ENCODE data around the gene FADS6. TPM values are rescaled to one million over a fixed set of nuclear protein-coding genes. Genes with fewer than 3 reads are reported as not detected.

Gene FADS6
- total and polyA plus RNA-seq, 5 donors, result 0.05 TPM; not detected in 4

GRCh38 chr17:74857191-74857590 lies 36.2 kb downstream of the FADS6 start:
- Histone ChIP-seq H3K27ac (ENCODE audit: low read length) (peak overlapping the region; percentile 20), H3K4me1 (ENCODE audit: control insufficient read depth, insufficient read depth, low read length) (peaks cover 4% of the 10 kb centered on the region), H3K9me3 (ENCODE audit: control insufficient read depth, low read length) (no peaks in the 10 kb centered on the region), H3K27me3 (ENCODE audit: control insufficient read depth, insufficient read depth) (no peaks in the 10 kb centered on the region), H3K4me3 (ENCODE audit: low read length) (no peak overlapping the region)
- intact Hi-C loops (cut with DNase I), result no loop called here
- no peak for ATAC-seq
- DNase-seq, result no peak
- WGBS, result 64% methylated on average over 4 of the region's 4 CpGs

GRCh38 chr17:74856112-74856511 lies 37.3 kb downstream of the FADS6 start:
- DNase-seq, result peak in 2 of 3 donors; percentile 47 to 75
- peak overlapping the region; percentile 62 for H3K27ac ChIP-seq (ENCODE audit: low read length)
- no peaks in the 10 kb centered on the region for H3K9me3 ChIP-seq (ENCODE audit: control insufficient read depth, low read length)
- H3K4me1 ChIP-seq (ENCODE audit: control insufficient read depth, insufficient read depth, low read length), result no peaks in the 10 kb centered on the region
- H3K4me3 ChIP-seq (ENCODE audit: low read length), result no peak overlapping the region
- peak; percentile 44 to 58 for ATAC-seq
- H3K27me3 ChIP-seq (ENCODE audit: control insufficient read depth, insufficient read depth), result no peaks in the 10 kb centered on the region
- intact Hi-C loops (cut with DNase I), result no loop called here
- WGBS, result 62% methylated on average over 7 of the region's 7 CpGs

- no peak overlapping the region for H3K4me3 ChIP-seq (ENCODE audit: low read length)
- H3K27ac ChIP-seq (ENCODE audit: low read length), result peak overlapping the region; percentile 62
- H3K4me1 ChIP-seq (ENCODE audit: control insufficient read depth, insufficient read depth, low read length), result no peaks in the 10 kb centered on the region
- WGBS, result 86% methylated on average over 4 of the region's 4 CpGs
- DNase-seq (peak in 1 of 3 donors; percentile 7), ATAC-seq (no peak)
- no peaks in the 10 kb centered on the region for H3K9me3 ChIP-seq (ENCODE audit: control insufficient read depth, low read length)
- intact Hi-C loops (cut with DNase I), result no loop called here
- H3K27me3 ChIP-seq (ENCODE audit: control insufficient read depth, insufficient read depth), result no peaks in the 10 kb centered on the region
These were observed 38.1 kb downstream of the FADS6 start for GRCh38 chr17:74855323-74855722.

GRCh38 chr17:74854792-74855191 lies 38.6 kb downstream of the FADS6 start:
- Histone ChIP-seq H3K9me3 (ENCODE audit: control insufficient read depth, low read length) (no peaks in the 10 kb centered on the region), H3K4me1 (ENCODE audit: control insufficient read depth, insufficient read depth, low read length) (no peaks in the 10 kb centered on the region), H3K27me3 (ENCODE audit: control insufficient read depth, insufficient read depth) (no peaks in the 10 kb centered on the region), H3K27ac (ENCODE audit: low read length) (no peak overlapping the region), H3K4me3 (ENCODE audit: low read length) (no peak overlapping the region)
- peak in 1 of 3 donors; percentile 43 for DNase-seq
- 87% methylated on average over 17 of the region's 17 CpGs for WGBS
- ATAC-seq, result no peak
- intact Hi-C loops (cut with DNase I), result no loop called here

- 80% methylated on average over 8 of the region's 8 CpGs for WGBS
- Histone ChIP-seq H3K9me3 (ENCODE audit: control insufficient read depth, low read length) (no peaks in the 10 kb centered on the region), H3K4me3 (ENCODE audit: low read length) (no peak overlapping the region), H3K27ac (ENCODE audit: low read length) (no peak overlapping the region), H3K27me3 (ENCODE audit: control insufficient read depth, insufficient read depth) (no peaks in the 10 kb centered on the region), H3K4me1 (ENCODE audit: control insufficient read depth, insufficient read depth, low read length) (no peaks in the 10 kb centered on the region)
- ATAC-seq (no peak), DNase-seq (peak in 1 of 3 donors; percentile 25)
- intact Hi-C loops (cut with DNase I), result no loop called here
These were observed 39.8 kb downstream of the FADS6 start for GRCh38 chr17:74853669-74854068.

- Histone ChIP-seq H3K4me3 (ENCODE audit: low read length) (no peak overlapping the region), H3K9me3 (ENCODE audit: control insufficient read depth, low read length) (no peaks in the 10 kb centered on the region), H3K27me3 (ENCODE audit: control insufficient read depth, insufficient read depth) (no peaks in the 10 kb centered on the region), H3K4me1 (ENCODE audit: control insufficient read depth, insufficient read depth, low read length) (no peaks in the 10 kb centered on the region), H3K27ac (ENCODE audit: low read length) (no peak overlapping the region)
- ATAC-seq, result no peak
- peak in 1 of 3 donors; percentile 30 for DNase-seq
- intact Hi-C loops (cut with DNase I), result no loop called here
- 24% methylated on average over 9 of the region's 9 CpGs for whole genome bisulfite sequencing
These were observed 40.4 kb downstream of the FADS6 start for GRCh38 chr17:74853048-74853397.

GRCh38 chr17:74852237-74853047 lies 41.0 kb downstream of the FADS6 start:
- WGBS, result 12% methylated on average over 76 of the region's 76 CpGs

GRCh38 chr17:74851612-74852236 lies 41.7 kb downstream of the FADS6 start:
- no peak overlapping the region for H3K27ac ChIP-seq (ENCODE audit: low read length)
- no peak for ATAC-seq
- no peaks in the 10 kb centered on the region for H3K9me3 ChIP-seq (ENCODE audit: control insufficient read depth, low read length)
- no peaks in the 10 kb centered on the region for H3K4me1 ChIP-seq (ENCODE audit: control insufficient read depth, insufficient read depth, low read length)
- DNase-seq, result peak in 1 of 3 donors; percentile 48
- WGBS, result 67% methylated on average over 29 of the region's 29 CpGs
- intact Hi-C loops (cut with DNase I), result no loop called here
- no peak overlapping the region for H3K4me3 ChIP-seq (ENCODE audit: low read length)
- H3K27me3 ChIP-seq (ENCODE audit: control insufficient read depth, insufficient read depth), result no peaks in the 10 kb centered on the region

More at GRCh38 chr17:74852237-74853047, 41.0 kb downstream of the FADS6 start:
- no peaks in the 10 kb centered on the region for H3K27me3 ChIP-seq (ENCODE audit: control insufficient read depth, insufficient read depth)
- intact Hi-C loops (cut with DNase I), result no loop called here
- no peaks in the 10 kb centered on the region for H3K9me3 ChIP-seq (ENCODE audit: control insufficient read depth, low read length)
- DNase-seq (peak in 1 of 3 donors; percentile 53), ATAC-seq (no peak)
- H3K27ac ChIP-seq (ENCODE audit: low read length), result no peak overlapping the region
- H3K4me1 ChIP-seq (ENCODE audit: control insufficient read depth, insufficient read depth, low read length), result no peaks in the 10 kb centered on the region
- H3K4me3 ChIP-seq (ENCODE audit: low read length), result no peak overlapping the region

GRCh38 chr17:74850914-74851313 lies 42.5 kb downstream of the FADS6 start:
- H3K9me3 ChIP-seq (ENCODE audit: control insufficient read depth, low read length), result no peaks in the 10 kb centered on the region
- ATAC-seq (no peak), DNase-seq (peak in 1 of 3 donors; percentile 6)
- intact Hi-C loops (cut with DNase I), result no loop called here
- WGBS, result 58% methylated on average over 3 of the region's 3 CpGs
- H3K27me3 ChIP-seq (ENCODE audit: control insufficient read depth, insufficient read depth), result no peaks in the 10 kb centered on the region
- H3K27ac ChIP-seq (ENCODE audit: low read length), result no peak overlapping the region
- no peaks in the 10 kb centered on the region for H3K4me1 ChIP-seq (ENCODE audit: control insufficient read depth, insufficient read depth, low read length)
- H3K4me3 ChIP-seq (ENCODE audit: low read length), result no peak overlapping the region

GRCh38 chr17:74850310-74850709 lies 43.1 kb downstream of the FADS6 start:
- no peak overlapping the region for H3K27ac ChIP-seq (ENCODE audit: low read length)
- 86% methylated on average over 17 of the region's 17 CpGs for WGBS
- DNase-seq (peak in 1 of 3 donors; percentile 38), ATAC-seq (no peak)
- H3K4me3 ChIP-seq (ENCODE audit: low read length), result no peak overlapping the region
- intact Hi-C loops (cut with DNase I), result no loop called here
- H3K9me3 ChIP-seq (ENCODE audit: control insufficient read depth, low read length), result no peaks in the 10 kb centered on the region
- no peaks in the 10 kb centered on the region for H3K27me3 ChIP-seq (ENCODE audit: control insufficient read depth, insufficient read depth)
- H3K4me1 ChIP-seq (ENCODE audit: control insufficient read depth, insufficient read depth, low read length), result no peaks in the 10 kb centered on the region

- Histone ChIP-seq H3K27ac (ENCODE audit: low read length) (no peak overlapping the region), H3K9me3 (ENCODE audit: control insufficient read depth, low read length) (no peaks in the 10 kb centered on the region), H3K27me3 (ENCODE audit: control insufficient read depth, insufficient read depth) (no peaks in the 10 kb centered on the region), H3K4me3 (ENCODE audit: low read length) (no peak overlapping the region), H3K4me1 (ENCODE audit: control insufficient read depth, insufficient read depth, low read length) (no peaks in the 10 kb centered on the region)
- WGBS, result 69% methylated on average over 9 of the region's 9 CpGs
- ATAC-seq (no peak), DNase-seq (no peak)
- intact Hi-C loops (cut with DNase I), result no loop called here
These were observed 44.6 kb downstream of the FADS6 start for GRCh38 chr17:74848656-74849399.
